ENCODE measurements around the gene RPRD1B. TPM values are rescaled to one million over a fixed set of nuclear protein-coding genes. Genes with fewer than 3 reads are reported as not detected.
A peak's percentile ranks its signal among the peaks of the same experiment; 100 is the strongest.

Gene RPRD1B
- polyA plus RNA-seq, 6 donors from 2014 or later, result 2.8 to 4.4 (median 4.2) TPM; not detected in 1

GRCh38 chr20:38075161-38075998 is 41.8 kb downstream of the RPRD1B start:
- Mint-ChIP-seq H3K4me1 (peaks cover 32 to 61% (median 51%) of the 10 kb centered on the region in 3 donors), H3K9me3 (no peaks in the 10 kb centered on the region), H3K36me3 (peaks cover 27 to 51% of the 10 kb centered on the region in 2 donors), H3K27me3 (no peaks in the 10 kb centered on the region), H3K4me3 (peak overlapping the region in 1 of 8 donors; percentile 13), H3K27ac (peak overlapping the region in 4 of 6 donors; percentile 8 to 72 (median 59))
- ATAC-seq (ENCODE audit: low read depth in 2 of 2), result no peak
- no peak for DNase-seq

GRCh38 chr20:38076548-38076947 is 43.0 kb downstream of the RPRD1B start:
- Mint-ChIP-seq H3K9me3 (no peaks in the 10 kb centered on the region), H3K4me1 (peaks cover 38 to 69% (median 54%) of the 10 kb centered on the region in 3 donors), H3K36me3 (peaks cover 17 to 40% of the 10 kb centered on the region in 2 donors), H3K4me3 (peak overlapping the region in 5 of 8 donors; percentile 5 to 82 (median 13)), H3K27me3 (no peaks in the 10 kb centered on the region), H3K27ac (peak overlapping the region; percentile 17 to 89 (median 52))
- peak; percentile 89 to 92 for ATAC-seq (ENCODE audit: low read depth in 2 of 2)
- peak; percentile 41 for DNase-seq

GRCh38 chr20:38078084-38078483 is 44.5 kb downstream of the RPRD1B start:
- Mint-ChIP-seq H3K4me3 (no peak overlapping the region), H3K9me3 (no peaks in the 10 kb centered on the region), H3K36me3 (peaks cover 6 to 28% of the 10 kb centered on the region in 2 donors), H3K27me3 (no peaks in the 10 kb centered on the region), H3K4me1 (peaks cover 41 to 69% (median 57%) of the 10 kb centered on the region in 3 donors), H3K27ac (peak overlapping the region in 3 of 6 donors; percentile 27 to 81 (median 64))
- DNase-seq, result no peak
- no peak for ATAC-seq (ENCODE audit: low read depth in 2 of 2)

- Mint-ChIP-seq H3K36me3 (peaks cover 6 to 28% of the 10 kb centered on the region in 2 donors), H3K27me3 (no peaks in the 10 kb centered on the region), H3K4me1 (peaks cover 36 to 57% (median 45%) of the 10 kb centered on the region in 3 donors), H3K9me3 (no peaks in the 10 kb centered on the region), H3K27ac (no peak overlapping the region), H3K4me3 (no peak overlapping the region)
- DNase-seq (no peak), ATAC-seq (ENCODE audit: low read depth in 2 of 2) (no peak)
Observed at GRCh38 chr20:38079353-38079752, 45.8 kb downstream of the RPRD1B start.

- Mint-ChIP-seq H3K4me3 (no peak overlapping the region), H3K27me3 (no peaks in the 10 kb centered on the region), H3K9me3 (no peaks in the 10 kb centered on the region), H3K27ac (peak overlapping the region in 2 of 6 donors; percentile 19 to 44), H3K4me1 (peaks cover 23 to 35% (median 27%) of the 10 kb centered on the region in 3 donors), H3K36me3 (peaks cover 14 to 39% of the 10 kb centered on the region in 2 donors)
- ATAC-seq (ENCODE audit: low read depth in 2 of 2) (no peak), DNase-seq (no peak)
Observed at GRCh38 chr20:38081575-38081974, 48.0 kb downstream of the RPRD1B start.

- Mint-ChIP-seq H3K36me3 (peaks cover 13 to 32% of the 10 kb centered on the region in 2 donors), H3K9me3 (no peaks in the 10 kb centered on the region), H3K4me1 (peaks cover 15 to 22% (median 18%) of the 10 kb centered on the region in 3 donors), H3K4me3 (no peak overlapping the region), H3K27ac (no peak overlapping the region), H3K27me3 (no peaks in the 10 kb centered on the region)
- DNase-seq (no peak), ATAC-seq (ENCODE audit: low read depth in 2 of 2) (no peak)
Observed at GRCh38 chr20:38082894-38083293, 49.3 kb downstream of the RPRD1B start.

GRCh38 chr20:38083338-38084048 is 49.9 kb downstream of the RPRD1B start:
- no peaks in the 10 kb centered on the region for H3K9me3 Mint-ChIP-seq
- peaks cover 12 to 18% (median 15%) of the 10 kb centered on the region in 3 donors for H3K4me1 Mint-ChIP-seq
- ATAC-seq (ENCODE audit: low read depth in 2 of 2), result no peak
- no peaks in the 10 kb centered on the region for H3K27me3 Mint-ChIP-seq
- DNase-seq, result no peak
- peak overlapping the region in 2 of 6 donors; percentile 47 to 85 for H3K27ac Mint-ChIP-seq
- H3K4me3 Mint-ChIP-seq, result no peak overlapping the region
- H3K36me3 Mint-ChIP-seq, result peaks cover 13 to 32% of the 10 kb centered on the region in 2 donors

- H3K27ac Mint-ChIP-seq, result peak overlapping the region in 1 of 6 donors; percentile 6
- no peaks in the 10 kb centered on the region for H3K27me3 Mint-ChIP-seq
- no peak overlapping the region for H3K4me3 Mint-ChIP-seq
- peaks cover 11 to 16% (median 12%) of the 10 kb centered on the region in 3 donors for H3K4me1 Mint-ChIP-seq
- ATAC-seq (ENCODE audit: low read depth in 2 of 2) (no peak), DNase-seq (no peak)
- peaks cover 13 to 29% of the 10 kb centered on the region in 2 donors for H3K36me3 Mint-ChIP-seq
- no peaks in the 10 kb centered on the region for H3K9me3 Mint-ChIP-seq
Observed at GRCh38 chr20:38084425-38084951, 50.9 kb downstream of the RPRD1B start.

- Mint-ChIP-seq H3K36me3 (peaks cover 13 to 24% of the 10 kb centered on the region in 2 donors), H3K4me3 (no peak overlapping the region), H3K27ac (peak overlapping the region in 2 of 6 donors; percentile 6 to 85), H3K4me1 (peaks cover 9 to 12% (median 9%) of the 10 kb centered on the region in 3 donors), H3K9me3 (no peaks in the 10 kb centered on the region), H3K27me3 (no peaks in the 10 kb centered on the region)
- no peak for DNase-seq
- ATAC-seq (ENCODE audit: low read depth in 2 of 2), result no peak
Observed at GRCh38 chr20:38085026-38085425, 51.5 kb downstream of the RPRD1B start.

- H3K27ac Mint-ChIP-seq, result peak overlapping the region in 5 of 6 donors; percentile 60 to 98 (median 70)
- H3K4me1 Mint-ChIP-seq, result peaks cover 22 to 32% (median 22%) of the 10 kb centered on the region in 3 donors
- H3K36me3 Mint-ChIP-seq, result peaks cover 13 to 23% of the 10 kb centered on the region in 2 donors
- peak overlapping the region in 1 of 8 donors; percentile 20 for H3K4me3 Mint-ChIP-seq
- H3K9me3 Mint-ChIP-seq, result no peaks in the 10 kb centered on the region
- no peak for DNase-seq
- no peaks in the 10 kb centered on the region for H3K27me3 Mint-ChIP-seq
- ATAC-seq (ENCODE audit: low read depth in 2 of 2), result no peak
Observed at GRCh38 chr20:38089500-38089899, 56.0 kb downstream of the RPRD1B start.

- H3K27me3 Mint-ChIP-seq, result no peaks in the 10 kb centered on the region
- no peak for ATAC-seq (ENCODE audit: low read depth in 2 of 2)
- peaks cover 28 to 38% (median 28%) of the 10 kb centered on the region in 3 donors for H3K4me1 Mint-ChIP-seq
- H3K36me3 Mint-ChIP-seq, result peaks cover 11 to 18% of the 10 kb centered on the region in 2 donors
- H3K9me3 Mint-ChIP-seq, result no peaks in the 10 kb centered on the region
- H3K4me3 Mint-ChIP-seq, result no peak overlapping the region
- DNase-seq, result no peak
- peak overlapping the region in 5 of 6 donors; percentile 65 to 98 (median 76) for H3K27ac Mint-ChIP-seq
Observed at GRCh38 chr20:38090061-38090460, 56.5 kb downstream of the RPRD1B start.

- Mint-ChIP-seq H3K4me1 (peaks cover 34 to 51% (median 35%) of the 10 kb centered on the region in 3 donors), H3K27me3 (no peaks in the 10 kb centered on the region), H3K9me3 (no peaks in the 10 kb centered on the region), H3K36me3 (peaks cover 6 to 11% of the 10 kb centered on the region in 2 donors), H3K27ac (peak overlapping the region; percentile 94 to 98 (median 98)), H3K4me3 (peak overlapping the region in 5 of 8 donors; percentile 26 to 55 (median 53))
- ATAC-seq (ENCODE audit: low read depth in 2 of 2) (peak; percentile 13 to 19), DNase-seq (peak; percentile 14)
Observed at GRCh38 chr20:38091441-38092216, 58.1 kb downstream of the RPRD1B start.
